IMR-90 (cell line): ENCODE data around the gene SCTR. TPM values are rescaled to one million over a fixed set of nuclear protein-coding genes. Genes with fewer than 3 reads are reported as not detected.

Experiments used
- ATAC-seq: fragments of 200-7000 bp; cut with Tn5 transposase; 2 replicates; pipeline ENCODE4 v1.9.1; 2020; ENCODE audit warnings: low read depth, mild to moderate bottlenecking, moderate library complexity
- BruUV-seq: library from RNA; stranded (reverse); fragments of 400-500 nt; replicated peaks from 2 replicates; lab custom pipeline; 2021; lab: Mats Ljungman, UMichigan
- CTCF ChIA-PET: fragments of 300-600 bp; formaldehyde crosslinking; extraction: SDS; loops from one replicate; lab custom pipeline; 2021; ENCODE audit warnings: antibody characterized with exemption; lab: Yijun Ruan, JAX
- POLR2A ChIA-PET: fragments of 300-600 bp; sonication (Branson Sonifier 250); formaldehyde crosslinking; loops from one replicate; lab custom pipeline; 2022; ENCODE audit warnings: antibody characterized with exemption; ENCODE audit not compliant: unreplicated experiment; lab: Charles Lee
- DNase-seq: peaks from one replicate; pipeline ENCODE4 v3.0.0; 2013
- H2AFZ ChIP-seq: replicated peaks from 2 replicates; pipeline ENCODE3; 2013; ENCODE audit warnings: low read length, mild to moderate bottlenecking; ENCODE audit not compliant: poor library complexity
- H2AK5ac ChIP-seq: 2 replicates; pipeline ENCODE4 v1.6.1; 2013; ENCODE audit warnings: low read depth, low read length, inconsistent platforms
- H2AK9ac ChIP-seq: replicated peaks from 2 replicates; pipeline ENCODE3; 2013; ENCODE audit warnings: mild to moderate bottlenecking, low read depth, low read length, moderate library complexity; ENCODE audit not compliant: poor library complexity
- H2BK120ac ChIP-seq: 2 replicates; pipeline ENCODE4 v1.6.1; 2013; ENCODE audit warnings: low read depth, low read length, inconsistent platforms
- H2BK15ac ChIP-seq: 3 replicates; pipeline ENCODE4 v1.6.1; 2013; ENCODE audit warnings: low read depth, low read length, inconsistent platforms
- H2BK20ac ChIP-seq: 2 replicates; pipeline ENCODE4 v1.6.1; 2013; ENCODE audit warnings: low read depth, mild to moderate bottlenecking, inconsistent platforms, low read length, moderate library complexity
- H2BK5ac ChIP-seq: 2 replicates; pipeline ENCODE4 v1.6.1; 2013; ENCODE audit warnings: mild to moderate bottlenecking, low read depth, low read length, inconsistent platforms; ENCODE audit not compliant: poor library complexity, severe bottlenecking
- H3K14ac ChIP-seq: replicated peaks from 2 replicates; pipeline ENCODE4 v1.6.1; 2013; ENCODE audit warnings: low read depth, low read length, inconsistent platforms
- H3K18ac ChIP-seq: 2 replicates; pipeline ENCODE4 v1.6.1; 2013; ENCODE audit warnings: low read depth, low read length, control low read depth
- H3K23ac ChIP-seq: 2 replicates; pipeline ENCODE4 v1.6.1; 2013; ENCODE audit warnings: low read depth, low read length, inconsistent platforms
- H3K27ac ChIP-seq: 2 replicates; pipeline ENCODE4 v1.5.1; 2013; ENCODE audit warnings: mild to moderate bottlenecking, control low read depth, low read length; ENCODE audit not compliant: insufficient read depth
- H3K27me3 ChIP-seq: 2 replicates; pipeline ENCODE4 v1.6.1; 2013; ENCODE audit warnings: low read length; ENCODE audit not compliant: control insufficient read depth, insufficient read depth
- H3K36me3 ChIP-seq: 2 replicates; pipeline ENCODE4 v1.6.1; 2013; ENCODE audit warnings: low read length, mixed read lengths; ENCODE audit not compliant: control insufficient read depth, insufficient read depth
- H3K4ac ChIP-seq: 2 replicates; pipeline ENCODE4 v1.6.1; 2013; ENCODE audit warnings: low read depth, low read length, inconsistent platforms
- H3K4me1 ChIP-seq: 2 replicates; pipeline ENCODE4 v1.6.1; 2013; ENCODE audit warnings: low read length, mixed read lengths; ENCODE audit not compliant: control insufficient read depth, insufficient read depth
- H3K4me2 ChIP-seq: 2 replicates; pipeline ENCODE4 v1.6.1; 2013; ENCODE audit warnings: low read depth, mild to moderate bottlenecking, control low read depth, low read length, moderate library complexity
- H3K4me3 ChIP-seq: 2 replicates; pipeline ENCODE4 v1.5.1; 2013; ENCODE audit warnings: low read depth, mild to moderate bottlenecking, control low read depth, low read length, moderate library complexity; ENCODE audit not compliant: insufficient read depth
- H3K56ac ChIP-seq: 2 replicates; pipeline ENCODE4 v1.6.1; 2013; ENCODE audit warnings: low read length, inconsistent platforms; ENCODE audit not compliant: insufficient read depth; ENCODE audit errors: extremely low read depth
- H3K79me1 ChIP-seq, 2 experiments: 2 replicates each; pipeline ENCODE4 v1.6.1; 2013; ENCODE audit warnings: low read length in 2 of 2, inconsistent platforms in 1 of 2, low read depth in 1 of 2
- H3K9ac ChIP-seq: 2 replicates; pipeline ENCODE4 v1.6.1; 2013; ENCODE audit warnings: low read depth, low read length, control low read depth
- H3K9me1 ChIP-seq: 2 replicates; pipeline ENCODE4 v1.6.1; 2013; ENCODE audit warnings: low read length, inconsistent platforms; ENCODE audit not compliant: insufficient read depth
- H3K9me3 ChIP-seq: 2 replicates; pipeline ENCODE4 v1.6.1; 2013; ENCODE audit warnings: low read length; ENCODE audit not compliant: control insufficient read depth, insufficient read depth
- H4K20me1 ChIP-seq: 2 replicates; pipeline ENCODE4 v1.6.1; 2013; ENCODE audit warnings: low read length, inconsistent platforms; ENCODE audit not compliant: insufficient read depth
- H4K5ac ChIP-seq: 2 replicates; pipeline ENCODE4 v1.6.1; 2013; ENCODE audit warnings: mild to moderate bottlenecking, low read depth, low read length, control low read depth
- H4K8ac ChIP-seq, 2 experiments: 2 replicates each; pipeline ENCODE4 v1.6.1; 2013; ENCODE audit warnings: low read depth in 2 of 2, low read length in 2 of 2, control low read depth in 1 of 2, inconsistent platforms in 1 of 2
- H4K91ac ChIP-seq: 2 replicates; pipeline ENCODE4 v1.6.1; 2013; ENCODE audit warnings: low read depth, low read length, inconsistent platforms; ENCODE audit not compliant: insufficient read depth
- CEBPB ChIP-seq: IDR thresholded peaks from 2 replicates; pipeline ENCODE4 v1.6.1; 2012; ENCODE audit warnings: low read depth, low read length, improper control_type of control experiment
- MAFK ChIP-seq: IDR thresholded peaks from 2 replicates; pipeline ENCODE4 v1.6.1; 2012; ENCODE audit warnings: low read depth, low read length, improper control_type of control experiment
- WGBS, 2 experiments: methylation state at CpG; one replicate each; pipeline versions ENCODE4 v1.1.5 to v1.1.7; 2013; ENCODE audit warnings: missing lambda C conversion rate in 2 of 2; ENCODE audit not compliant: insufficient read length in 1 of 2; ENCODE audit errors: extremely low coverage in 2 of 2; 5-methylcytosine and 5-hydroxymethylcytosine counted together
- dilution Hi-C: fragments of 300-500 bp; cut with HindIII; formaldehyde crosslinking; loops from one replicate; pipeline ENCODE4 v1.14.3; 2018; ENCODE audit warnings: low sequenced_read_pairs; ENCODE audit not compliant: unreplicated experiment
- in situ Hi-C: fragments of 300-500 bp; cut with MboI; formaldehyde crosslinking; loops from 3 replicates; pipeline ENCODE4 v1.14.3; 2019; ENCODE audit warnings: low sequenced_read_pairs, inconsistent platforms, mixed read lengths
- intact Hi-C: fragments of 100-400 bp; cut with micrococcal nuclease; formaldehyde crosslinking; loops from 2 replicates; pipeline ENCODE4 v1.10.0; 2022
- polyA plus RNA-seq, 3 experiments: library from polyadenylated mRNA; depleted of rRNA; stranded (reverse); fragments of >200 nt; gene quantifications; 2 replicates each; pipeline ENCODE4 v1.2.3, GENCODE V29; 2012; ENCODE audit warnings: low replicate concordance in 1 of 3
- total RNA-seq: library from RNA; depleted of rRNA; stranded (reverse); fragments of >200 nt; gene quantifications from 2 replicates; pipeline ENCODE4 v1.2.3, GENCODE V29; 2012
- TF ChIP-seq, protein P1 (sequence below): fragments of 150-350 bp; IDR thresholded peaks from 2 replicates; pipeline ENCODE4 v1.6.1; 2016; ENCODE audit warnings: low read depth, mild to moderate bottlenecking, low read length, moderate library complexity, borderline replicate concordance

Gene SCTR
- total and polyA plus RNA-seq, 2 of the 4 experiments (the other 2 are of a cell fraction) = not detected

DNA sequence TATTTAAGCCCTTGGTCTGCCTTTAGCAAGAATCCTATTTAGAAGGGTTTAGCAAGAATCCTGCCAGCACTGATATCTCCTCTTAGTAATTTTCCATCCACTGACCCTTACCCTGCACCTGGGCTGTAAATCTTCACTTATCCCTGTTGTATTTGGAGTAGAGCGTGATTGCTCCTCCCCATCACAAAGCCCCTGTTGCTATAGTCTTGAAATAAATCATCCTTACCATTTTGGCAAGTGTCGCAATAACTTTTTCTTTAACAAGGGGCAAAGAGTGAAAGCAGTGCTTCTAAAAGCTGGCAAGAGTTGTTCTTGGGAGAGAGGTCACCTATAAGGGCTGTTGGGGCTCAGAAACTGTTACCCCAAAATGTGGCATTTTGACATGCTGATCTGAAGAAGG lies 3.7 kb upstream of the SCTR start:
- CTCF ChIA-PET = no interaction called here
- H3K27ac ChIP-seq = no peak overlapping the region
- POLR2A ChIA-PET = no interaction called here
- no peak overlapping the region for H4K5ac ChIP-seq
- in situ Hi-C loops = no loop called here
- TF ChIP-seq, protein P1, sequence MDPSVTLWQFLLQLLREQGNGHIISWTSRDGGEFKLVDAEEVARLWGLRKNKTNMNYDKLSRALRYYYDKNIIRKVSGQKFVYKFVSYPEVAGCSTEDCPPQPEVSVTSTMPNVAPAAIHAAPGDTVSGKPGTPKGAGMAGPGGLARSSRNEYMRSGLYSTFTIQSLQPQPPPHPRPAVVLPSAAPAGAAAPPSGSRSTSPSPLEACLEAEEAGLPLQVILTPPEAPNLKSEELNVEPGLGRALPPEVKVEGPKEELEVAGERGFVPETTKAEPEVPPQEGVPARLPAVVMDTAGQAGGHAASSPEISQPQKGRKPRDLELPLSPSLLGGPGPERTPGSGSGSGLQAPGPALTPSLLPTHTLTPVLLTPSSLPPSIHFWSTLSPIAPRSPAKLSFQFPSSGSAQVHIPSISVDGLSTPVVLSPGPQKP = no peak
- TF ChIP-seq CEBPB = peak; percentile 56
- TF ChIP-seq MAFK = no peak
- DNase-seq (no peak), ATAC-seq (no peak)
- intact Hi-C loops = no loop called here
- no peak overlapping the region for H3K14ac ChIP-seq
- no CpG with 5 or more reads among the region's 2 CpGs for WGBS, 2 experiments
- no peak overlapping the region for H2BK15ac ChIP-seq
- no peak overlapping the region for H3K9ac ChIP-seq
- H2AK5ac ChIP-seq = no peak overlapping the region
- no peaks in the 10 kb centered on the region for H3K9me1 ChIP-seq
- no peak overlapping the region for H3K23ac ChIP-seq
- H4K8ac ChIP-seq = no peak overlapping the region
- BruUV-seq = no TSS peak
- H3K79me1 ChIP-seq = no peaks in the 10 kb centered on the region
- no peaks in the 10 kb centered on the region for H4K20me1 ChIP-seq
- H4K91ac ChIP-seq = no peak overlapping the region
- H3K4me3 ChIP-seq = no peak overlapping the region
- H3K36me3 ChIP-seq = no peaks in the 10 kb centered on the region
- no peak overlapping the region for H2BK120ac ChIP-seq
- no peaks in the 10 kb centered on the region for H3K9me3 ChIP-seq
- H2BK20ac ChIP-seq = no peak overlapping the region
- H2BK5ac ChIP-seq = no peak overlapping the region
- H3K18ac ChIP-seq = no peak overlapping the region
- H3K4ac ChIP-seq = no peak overlapping the region
- dilution Hi-C loops = no loop called here
- no peak overlapping the region for H2AFZ ChIP-seq
- H2AK9ac ChIP-seq = no peak overlapping the region
- peaks cover 26% of the 10 kb centered on the region for H3K27me3 ChIP-seq
- H3K4me1 ChIP-seq = no peaks in the 10 kb centered on the region
- H3K4me2 ChIP-seq = no peak overlapping the region
- H3K56ac ChIP-seq = no peak overlapping the region
